SJCRH30 (cell line): ENCODE results near the gene CCDC38. TPM values are rescaled to one million over a fixed set of nuclear protein-coding genes. Genes with fewer than 3 reads are reported as not detected.
"Not testable (repeated sequence)": the region's sequence is repeated elsewhere in the genome, so short reads cannot be mapped to it uniquely, and the experiment has no call there.

ENCODE experiments used
- DNase-seq, 2 experiments: peaks; one replicate each; pipeline ENCODE4 v3.0.0-alpha.2; 2015 to 2020
- H3K27ac ChIP-seq: fragments of 250-450 bp; sonication (Bioruptor Pico); 2 replicates; pipeline ENCODE4 v1.5.1; 2020; ENCODE audit warnings: mild to moderate bottlenecking, moderate library complexity
- H3K27me3 ChIP-seq: fragments of 250-450 bp; sonication (Bioruptor Pico); 2 replicates; pipeline ENCODE4 v1.5.1; 2020; ENCODE audit warnings: mild to moderate bottlenecking, moderate library complexity
- H3K36me3 ChIP-seq: fragments of 250-450 bp; sonication (Bioruptor Pico); 2 replicates; pipeline ENCODE4 v1.5.1; 2020; ENCODE audit warnings: mild to moderate bottlenecking, moderate library complexity
- H3K4me1 ChIP-seq: fragments of 250-450 bp; sonication (Bioruptor Pico); 2 replicates; pipeline ENCODE4 v1.5.1; 2020; ENCODE audit warnings: mild to moderate bottlenecking, moderate library complexity
- H3K4me3 ChIP-seq: fragments of 250-450 bp; sonication (Bioruptor Pico); 2 replicates; pipeline ENCODE4 v1.5.1; 2020; ENCODE audit warnings: mild to moderate bottlenecking, moderate library complexity
- H3K9me3 ChIP-seq: fragments of 250-450 bp; sonication (Bioruptor Pico); replicated peaks from 2 replicates; pipeline ENCODE4 v1.5.1; 2020; ENCODE audit warnings: mild to moderate bottlenecking, moderate library complexity
- total RNA-seq: library from RNA; depleted of rRNA; stranded (reverse); fragments of >200 nt; shearing (Covaris generic); gene quantifications from 2 replicates; pipeline ENCODE4 v1.2.3, GENCODE V29; 2014

The CCDC38 gene
- total RNA-seq, 1 experiment from 2014 or later, result 0.04 TPM

DNA sequence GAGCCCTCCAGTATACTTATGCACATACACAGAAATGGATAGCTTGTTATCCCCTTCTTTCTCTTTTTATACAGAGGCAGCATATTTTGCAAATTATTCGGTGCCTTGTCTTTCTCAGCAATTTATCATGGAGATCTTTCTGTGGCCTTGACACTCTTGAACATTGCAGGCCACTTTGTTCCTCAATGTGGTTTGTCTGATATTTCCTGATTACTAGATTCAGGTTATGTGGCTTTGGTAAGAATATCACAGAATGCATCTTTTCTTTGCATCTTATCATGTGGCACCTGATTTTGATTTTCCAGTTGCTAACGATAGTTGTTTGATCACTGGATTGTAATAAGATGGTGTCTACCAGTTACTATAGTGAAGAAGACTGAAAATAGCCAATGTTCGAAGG lies 90.8 kb downstream of the CCDC38 start:
- H3K36me3 ChIP-seq, result no peaks in the 10 kb centered on the region
- no peak overlapping the region for H3K27ac ChIP-seq
- peaks cover 5% of the 10 kb centered on the region; the same call in 1 of the 2 replicates for H3K27me3 ChIP-seq
- no peaks in the 10 kb centered on the region for H3K4me1 ChIP-seq
- no peak for DNase-seq
- H3K9me3 ChIP-seq, result no peaks in the 10 kb centered on the region
- H3K4me3 ChIP-seq, result no peak overlapping the region

DNA sequence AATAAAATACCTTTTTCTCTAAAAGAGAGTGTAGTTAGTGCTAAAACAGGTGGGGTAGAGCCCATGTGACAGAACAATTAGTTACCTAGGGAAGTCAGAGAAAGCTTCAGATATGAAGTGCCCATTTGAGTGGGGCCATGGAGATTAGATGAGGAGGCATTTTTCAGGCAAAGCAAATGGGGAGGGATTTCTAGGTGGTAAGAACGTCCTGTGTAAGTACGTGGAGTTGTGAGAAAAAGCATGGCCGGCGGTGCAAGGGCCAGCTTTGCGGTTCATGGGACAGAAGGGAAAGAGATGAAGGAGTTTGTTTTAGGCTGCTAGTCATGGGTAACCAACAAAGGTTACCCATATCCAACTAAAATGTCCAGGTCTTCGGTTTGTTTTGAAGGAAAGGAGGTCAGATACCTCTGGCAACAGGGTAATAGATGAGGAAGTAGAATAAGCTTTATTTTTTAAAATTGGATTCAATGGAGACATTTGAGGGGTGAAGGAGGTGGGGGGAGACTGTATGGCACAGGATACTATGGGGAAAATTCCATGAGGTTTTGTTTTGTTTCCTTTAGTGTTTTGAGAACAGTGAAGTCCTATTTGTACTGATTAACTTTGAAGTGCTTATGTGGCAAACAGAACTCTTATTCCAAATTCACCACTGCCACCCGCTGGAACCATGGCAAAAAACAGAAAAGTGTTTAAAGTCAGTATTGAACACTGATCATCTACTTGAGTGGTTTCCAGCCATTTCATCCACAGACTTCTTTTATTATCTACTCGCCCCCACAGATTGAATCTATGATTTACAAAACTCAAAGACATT lies 93.6 kb downstream of the CCDC38 start:
- peak in 1 of 2 experiments; percentile 39 for DNase-seq
- no peaks in the 10 kb centered on the region for H3K9me3 ChIP-seq
- H3K4me1 ChIP-seq, result no peaks in the 10 kb centered on the region
- peaks cover 5% of the 10 kb centered on the region; the same call in 1 of the 2 replicates for H3K27me3 ChIP-seq
- no peak overlapping the region for H3K27ac ChIP-seq
- H3K4me3 ChIP-seq, result no peak overlapping the region
- H3K36me3 ChIP-seq, result no peaks in the 10 kb centered on the region

DNA sequence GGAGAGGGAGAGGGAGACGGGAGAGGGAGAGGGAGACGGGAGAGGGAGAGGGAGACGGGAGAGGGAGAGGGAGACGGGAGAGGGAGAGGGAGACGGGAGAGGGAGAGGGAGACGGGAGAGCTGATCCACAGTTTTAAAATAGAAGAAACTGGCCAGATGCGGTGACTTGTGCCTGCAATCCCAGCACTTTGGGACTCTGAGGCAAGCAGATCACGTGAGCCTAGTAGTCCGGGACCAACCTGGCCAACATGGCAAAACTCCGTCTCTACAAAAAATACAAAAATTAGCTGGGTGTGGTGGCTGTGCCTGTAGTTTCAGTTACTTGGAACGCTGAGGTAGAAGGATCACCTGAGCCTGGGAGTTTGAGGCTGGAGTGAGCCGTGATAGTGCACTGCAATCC lies 100.0 kb downstream of the CCDC38 start:
- not testable (repeated sequence) for H3K27me3 ChIP-seq, H3K36me3 ChIP-seq, H3K9me3 ChIP-seq, H3K4me3 ChIP-seq, H3K27ac ChIP-seq, DNase-seq
- H3K4me1 ChIP-seq, result peaks cover 11% of the 10 kb centered on the region

DNA sequence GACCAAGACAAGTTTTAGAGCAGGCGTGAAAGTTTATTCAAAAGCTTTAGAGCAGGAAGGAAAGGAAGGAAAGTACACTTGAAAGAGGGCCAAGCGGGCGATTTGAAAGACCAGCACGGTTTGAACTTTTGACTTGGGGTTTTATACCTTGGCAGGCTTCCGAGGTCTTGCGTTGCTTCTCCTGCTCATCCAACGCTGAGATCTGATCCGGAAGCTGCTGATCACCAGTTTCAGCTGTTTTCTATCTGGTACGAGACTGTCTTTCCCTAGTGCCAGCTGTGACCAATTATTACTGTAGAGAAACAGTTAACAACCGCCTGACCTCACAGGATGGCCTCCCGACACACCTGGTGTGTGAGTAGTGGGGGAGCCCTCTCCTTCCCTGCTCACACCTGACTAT lies 104.3 kb downstream of the CCDC38 start:
- Histone ChIP-seq H3K4me3 (no peak overlapping the region), H3K27ac (no peak overlapping the region), H3K4me1 (peaks cover 11% of the 10 kb centered on the region), H3K27me3 (no peaks in the 10 kb centered on the region), H3K9me3 (no peaks in the 10 kb centered on the region), H3K36me3 (no peaks in the 10 kb centered on the region)
- peak; percentile 58 to 80 for DNase-seq

DNA sequence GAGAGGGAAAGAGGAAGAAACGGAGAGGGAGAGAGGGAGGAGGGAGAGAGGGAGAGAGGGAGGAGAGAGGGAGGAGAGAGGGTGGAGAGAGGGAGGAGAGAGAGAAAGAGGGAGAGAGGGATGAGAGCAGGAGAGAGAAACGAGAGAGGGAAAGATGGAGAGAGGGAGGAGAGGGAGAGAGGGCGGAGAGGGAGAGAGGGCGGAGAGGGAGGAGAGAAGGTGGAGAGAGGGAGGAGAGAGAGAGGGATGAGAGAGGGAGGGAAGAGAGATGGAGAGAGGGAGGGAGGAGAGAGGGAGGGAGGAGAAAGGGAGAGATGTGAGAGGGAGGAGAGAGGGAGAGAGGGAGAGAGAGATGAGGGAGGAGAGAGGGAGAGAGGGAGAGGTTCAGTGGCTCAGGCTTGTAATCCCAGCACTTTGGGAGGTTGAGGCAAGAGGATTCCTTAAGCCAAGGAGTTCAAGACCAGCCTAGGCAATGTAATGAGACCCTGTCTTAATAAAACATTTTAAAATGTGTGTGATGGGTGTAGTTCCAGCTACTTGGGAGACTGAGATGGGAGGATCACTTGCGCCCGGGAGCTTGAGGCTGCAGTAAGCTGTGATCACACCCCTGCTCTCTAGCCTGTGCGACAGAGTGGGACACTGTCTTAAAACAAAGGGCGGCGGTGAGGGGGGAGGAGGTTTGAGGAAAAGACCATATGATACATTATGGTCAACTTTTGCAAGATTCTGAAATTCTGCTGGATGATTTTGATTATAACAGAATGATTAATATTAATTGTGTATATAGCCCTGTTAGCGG lies 105.0 kb downstream of the CCDC38 start:
- H3K27me3 ChIP-seq, result no peaks in the 10 kb centered on the region
- no peaks in the 10 kb centered on the region for H3K9me3 ChIP-seq
- DNase-seq, result peak in 1 of 2 experiments; percentile 29
- H3K4me3 ChIP-seq, result no peak overlapping the region
- H3K4me1 ChIP-seq, result peaks cover 11% of the 10 kb centered on the region
- no peaks in the 10 kb centered on the region for H3K36me3 ChIP-seq
- H3K27ac ChIP-seq, result no peak overlapping the region

DNA sequence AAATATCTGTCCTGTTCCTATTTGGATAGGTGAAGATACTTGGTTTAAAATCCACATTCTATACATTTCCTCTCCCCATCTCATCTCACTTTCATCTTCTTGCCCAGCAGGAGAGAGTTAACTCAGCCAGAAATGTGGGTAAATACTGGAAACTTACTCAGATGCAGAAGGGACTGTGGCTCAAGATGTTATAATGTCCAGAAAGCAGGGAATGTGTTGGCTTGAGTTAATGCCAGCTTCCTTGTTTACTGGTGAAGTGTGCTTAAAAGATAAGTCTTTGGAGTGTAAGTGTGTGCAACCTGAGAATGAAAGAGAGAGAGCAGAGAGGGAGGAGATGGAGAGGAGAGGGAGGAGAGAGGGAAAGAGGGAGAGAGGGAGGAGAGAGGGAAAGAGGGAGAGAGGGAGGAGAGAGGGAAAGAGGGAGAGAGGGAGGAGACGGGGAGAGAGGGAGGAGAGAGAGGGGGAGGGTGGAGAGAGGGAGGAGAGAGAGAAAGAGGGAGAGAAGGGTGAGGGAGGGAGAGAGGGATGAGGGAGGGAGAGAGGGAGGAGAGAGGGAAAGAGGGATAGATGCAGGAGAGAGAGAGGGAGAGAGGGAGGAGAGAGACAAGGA lies 105.7 kb downstream of the CCDC38 start:
- Histone ChIP-seq H3K27ac (no peak overlapping the region), H3K9me3 (no peaks in the 10 kb centered on the region), H3K4me3 (no peak overlapping the region), H3K4me1 (peaks cover 11% of the 10 kb centered on the region), H3K27me3 (no peaks in the 10 kb centered on the region), H3K36me3 (no peaks in the 10 kb centered on the region)
- DNase-seq, result no peak

DNA sequence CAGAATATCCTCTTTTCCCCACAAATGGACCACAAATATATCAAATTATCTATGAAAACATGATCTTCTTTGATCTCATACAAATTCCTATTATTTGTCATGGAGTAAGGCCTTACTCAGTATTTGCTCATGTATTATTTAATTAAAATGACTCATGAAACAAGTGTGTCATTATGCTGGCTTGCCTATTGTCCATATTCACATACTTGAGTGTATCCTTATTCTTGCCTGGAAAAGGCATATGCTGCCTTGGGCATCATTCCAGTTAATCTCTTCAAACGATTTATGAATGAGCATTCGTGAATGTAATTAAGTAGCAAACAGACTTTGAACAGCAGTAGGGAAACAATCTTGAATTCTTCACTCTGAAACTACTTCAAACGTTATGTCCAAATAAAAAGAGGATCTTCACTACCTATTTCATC lies 106.2 kb downstream of the CCDC38 start:
- DNase-seq, result peak in 1 of 2 experiments; percentile 11
- no peak overlapping the region for H3K4me3 ChIP-seq
- no peak overlapping the region for H3K27ac ChIP-seq

DNA sequence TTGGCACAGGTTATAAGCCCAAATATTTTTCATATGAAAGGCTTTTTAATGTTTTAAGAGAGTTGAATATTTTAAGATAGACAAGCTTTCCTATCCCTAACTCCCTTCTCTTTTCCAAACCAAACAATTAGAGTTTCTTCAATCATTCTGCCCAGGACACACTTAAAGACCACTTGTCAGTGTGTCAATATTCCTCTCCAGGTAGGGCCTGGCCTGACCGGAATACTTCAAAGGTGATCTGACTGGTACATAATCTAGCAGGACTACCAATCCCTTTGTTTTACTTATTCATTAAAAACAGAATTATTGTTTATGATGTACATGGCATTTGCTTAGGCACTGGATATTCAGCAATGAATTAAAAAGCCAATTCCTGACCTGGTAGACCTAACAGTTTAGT lies 107.8 kb downstream of the CCDC38 start:
- Histone ChIP-seq H3K27ac (no peak overlapping the region), H3K36me3 (no peaks in the 10 kb centered on the region), H3K27me3 (no peaks in the 10 kb centered on the region), H3K9me3 (no peaks in the 10 kb centered on the region), H3K4me3 (no peak overlapping the region), H3K4me1 (peaks cover 11% of the 10 kb centered on the region)
- no peak for DNase-seq

More for the DNA sequence above, 106.2 kb downstream of the CCDC38 start:
- Histone ChIP-seq H3K4me1 (peaks cover 11% of the 10 kb centered on the region), H3K9me3 (no peaks in the 10 kb centered on the region), H3K27me3 (no peaks in the 10 kb centered on the region), H3K36me3 (no peaks in the 10 kb centered on the region)

DNA sequence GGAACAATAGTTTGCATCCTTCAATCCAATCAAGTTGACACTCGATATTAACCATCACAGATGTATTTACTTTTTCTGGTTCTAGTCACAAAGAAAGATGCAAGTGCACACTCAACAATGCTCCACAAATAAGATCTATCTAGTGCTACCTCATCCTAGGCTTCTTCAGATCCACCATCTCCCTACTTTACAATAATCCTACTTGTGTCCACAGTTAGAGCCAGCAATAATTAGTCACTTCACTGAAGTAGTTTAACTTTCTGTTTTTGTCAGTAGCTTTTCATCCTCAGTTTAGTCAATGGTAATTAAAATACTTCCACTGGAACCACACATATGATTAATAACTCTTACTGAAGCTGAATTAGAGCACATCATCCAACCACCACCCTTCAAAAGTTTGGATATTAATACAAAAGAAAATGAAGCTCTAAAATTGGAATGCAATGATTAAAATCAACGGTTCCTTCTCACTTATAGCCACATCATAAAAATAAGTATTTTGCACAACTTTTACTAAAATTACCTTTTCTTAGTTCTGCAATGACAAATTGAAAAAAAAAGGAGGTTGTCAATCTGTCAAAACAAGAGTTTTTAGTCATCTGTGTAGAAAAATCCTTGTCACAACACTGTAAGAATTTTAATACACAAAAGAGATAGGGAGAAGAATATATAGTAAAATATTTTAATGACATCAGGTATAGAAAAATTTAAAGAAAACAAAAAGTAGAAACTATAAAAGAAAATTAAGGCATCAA lies 111.9 kb downstream of the CCDC38 start:
- Histone ChIP-seq H3K36me3 (no peaks in the 10 kb centered on the region), H3K9me3 (no peaks in the 10 kb centered on the region), H3K4me3 (no peak overlapping the region), H3K27ac (no peak overlapping the region), H3K27me3 (no peaks in the 10 kb centered on the region), H3K4me1 (no peaks in the 10 kb centered on the region)
- no peak for DNase-seq

DNA sequence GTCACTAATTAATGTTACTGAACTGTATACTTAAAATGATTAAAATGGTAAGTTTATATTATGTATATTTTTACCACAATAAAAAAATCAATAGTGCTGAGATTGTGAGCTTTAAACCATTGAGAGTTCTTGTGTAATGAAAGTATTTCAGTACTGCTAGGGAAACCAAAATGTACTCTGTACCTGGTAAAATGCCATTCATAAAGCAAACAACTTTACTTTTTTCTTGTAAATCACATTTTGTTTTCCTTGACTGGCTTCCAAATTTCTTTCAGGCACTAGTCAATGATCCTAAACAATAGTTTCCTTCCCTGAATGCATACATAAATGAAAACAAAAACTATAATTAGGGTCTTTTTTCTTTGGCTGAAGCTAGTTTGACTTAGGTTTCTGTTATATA lies 113.0 kb downstream of the CCDC38 start:
- no peak for DNase-seq
- no peaks in the 10 kb centered on the region for H3K27me3 ChIP-seq
- H3K4me3 ChIP-seq, result no peak overlapping the region
- no peaks in the 10 kb centered on the region for H3K4me1 ChIP-seq
- H3K36me3 ChIP-seq, result no peaks in the 10 kb centered on the region
- H3K9me3 ChIP-seq, result no peaks in the 10 kb centered on the region
- H3K27ac ChIP-seq, result no peak overlapping the region

DNA sequence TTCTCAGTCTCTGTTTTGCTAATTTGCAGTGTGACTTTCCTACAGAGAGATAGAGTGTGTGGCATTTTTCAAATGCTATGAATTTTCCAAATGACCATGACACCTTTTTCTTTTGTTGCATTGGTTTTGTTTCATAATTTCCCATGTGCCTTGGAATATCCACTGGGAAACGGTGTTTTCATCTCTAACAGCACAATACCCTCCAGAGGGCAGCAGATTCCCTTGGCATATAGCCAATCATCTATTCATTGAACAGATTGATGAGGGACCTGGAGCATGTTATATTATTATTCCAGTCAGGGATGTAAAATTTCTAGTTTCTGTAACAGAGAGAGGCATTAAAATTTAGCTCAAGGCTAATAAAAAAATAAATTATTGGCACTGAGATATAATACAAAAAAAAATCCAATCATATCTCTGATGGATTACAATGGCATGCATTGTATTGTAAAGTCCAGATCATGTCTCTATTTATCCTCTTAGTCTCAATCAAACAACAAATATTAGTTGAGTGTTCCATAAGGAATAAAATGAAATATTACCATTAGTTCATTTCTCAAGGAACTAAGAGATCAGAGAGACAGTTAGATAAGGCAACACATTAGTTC lies 122.2 kb downstream of the CCDC38 start:
- DNase-seq, result peak; percentile 15 to 65

More for the DNA sequence above, 122.2 kb downstream of the CCDC38 start:
- Histone ChIP-seq H3K27ac (no peak overlapping the region), H3K36me3 (no peaks in the 10 kb centered on the region), H3K27me3 (no peaks in the 10 kb centered on the region), H3K4me1 (no peaks in the 10 kb centered on the region), H3K9me3 (no peaks in the 10 kb centered on the region), H3K4me3 (no peak overlapping the region)
